HepG2 (cell line): ENCODE results near the gene TAS2R13. TPM values are rescaled to one million over a fixed set of nuclear protein-coding genes. Genes with fewer than 3 reads are reported as not detected.

Experiments
- BRD4 ChIP-seq: sonication (generic); formaldehyde crosslinking; IDR thresholded peaks from 2 replicates; pipeline ENCODE4 v1.4.0; 2020; ENCODE audit warnings: missing genetic modification reagents
- DNMT3B ChIP-seq: conservative IDR thresholded peaks from 2 replicates; pipeline ENCODE4 v1.6.1; 2016; ENCODE audit warnings: missing biosample characterization, control low read depth
- GFI1 ChIP-seq: sonication (generic); formaldehyde crosslinking; IDR thresholded peaks from 2 replicates; pipeline ENCODE4 v1.5.0; 2020; ENCODE audit warnings: missing genetic modification reagents, mild to moderate bottlenecking, borderline replicate concordance
- KDM3A ChIP-seq: IDR thresholded peaks from 2 replicates; pipeline ENCODE4 v1.6.1; 2018; ENCODE audit warnings: low read depth, missing compliant biosample characterization
- MED1 ChIP-seq: sonication (generic); formaldehyde crosslinking; IDR thresholded peaks from 2 replicates; pipeline ENCODE4 v1.4.0; 2020; ENCODE audit warnings: missing genetic modification reagents
- NFIB ChIP-seq: sonication (generic); formaldehyde crosslinking; IDR thresholded peaks from 2 replicates; pipeline ENCODE4 v1.9.0; 2021; ENCODE audit warnings: missing genetic modification reagents, mild to moderate bottlenecking, borderline replicate concordance
- RFX5 ChIP-seq: IDR thresholded peaks from 2 replicates; pipeline ENCODE4 v1.6.1; 2011; ENCODE audit warnings: low read depth, low read length, improper control_type of control experiment
- SMARCC2 ChIP-seq: fragments of 450-650 bp; IDR thresholded peaks from 2 replicates; pipeline ENCODE4 v1.6.1; 2017; ENCODE audit warnings: antibody characterized with exemption, mild to moderate bottlenecking
- SP1 ChIP-seq, 2 experiments: fragments of 450-650 bp in 1 of 2; sonication (generic) in 1 of 2; formaldehyde crosslinking in 1 of 2; IDR thresholded peaks; 2 replicates each; pipeline versions ENCODE4 v1.4.0 to v1.6.1; 2016 to 2020; ENCODE audit warnings: missing genetic modification reagents in 1 of 2
- SRSF1 ChIP-seq: fragments of 200-400 bp; formaldehyde crosslinking; optimal IDR thresholded peaks from 2 replicates; pipeline ENCODE3; 2017; ENCODE audit warnings: mild to moderate bottlenecking, low read depth, low read length, moderate library complexity
- SUZ12 ChIP-seq: fragments of 150-350 bp; IDR thresholded peaks from 2 replicates; pipeline ENCODE4 v1.6.1; 2014; ENCODE audit warnings: low read depth, low read length
- TBX3 ChIP-seq: fragments of 450-650 bp; IDR thresholded peaks from 2 replicates; pipeline ENCODE4 v1.6.1; 2017; ENCODE audit warnings: antibody characterized with exemption, mild to moderate bottlenecking, inconsistent platforms, borderline replicate concordance
- ZNF10 ChIP-seq: sonication (generic); formaldehyde crosslinking; IDR thresholded peaks from 2 replicates; pipeline ENCODE4 v1.4.0; 2020; ENCODE audit warnings: mild to moderate bottlenecking, low read depth, missing genetic modification reagents, borderline replicate concordance
- ZNF839 ChIP-seq: sonication (generic); formaldehyde crosslinking; IDR thresholded peaks from 2 replicates; pipeline ENCODE4 v1.4.0; 2020; ENCODE audit warnings: missing genetic modification reagents, mild to moderate bottlenecking, borderline replicate concordance
- polyA plus RNA-seq, 8 experiments: library from polyadenylated mRNA; depleted of rRNA in 3 of 8; stranded (reverse) in 7 of 8; unstranded in 1 of 8; fragments of >200 nt; fragmentation: Illumina TruSeq in 4 of 8; extraction: Trizol in 4 of 8; gene quantifications; 2 replicates each; pipeline versions ENCODE4 v1.2.1 to v1.2.3, GENCODE V29; 2011 to 2016; ENCODE audit warnings: low read depth in 4 of 8, missing spikeins in 1 of 8, mixed read lengths in 1 of 8; ENCODE audit not compliant: insufficient read depth in 1 of 8
- total RNA-seq, 5 experiments: library from RNA; depleted of rRNA; stranded (reverse); fragments of >200 nt; fragmentation: Illumina TruSeq; extraction: Trizol; gene quantifications; 2 replicates each; pipeline ENCODE4 v1.2.3, GENCODE V29; 2016; ENCODE audit warnings: low read depth in 1 of 5
- TF ChIP-seq, protein P1 (sequence below): sonication (generic); formaldehyde crosslinking; IDR thresholded peaks from 2 replicates; pipeline ENCODE4 v1.5.1; 2020; ENCODE audit warnings: mild to moderate bottlenecking, missing genetic modification reagents, moderate library complexity
- TF ChIP-seq, protein P2 (sequence below): sonication (generic); formaldehyde crosslinking; conservative IDR thresholded peaks from 2 replicates; pipeline ENCODE4 v1.4.0; 2020; ENCODE audit warnings: mild to moderate bottlenecking, missing genetic modification reagents, moderate library complexity
- TF ChIP-seq, protein P3 (sequence below): sonication (generic); formaldehyde crosslinking; IDR thresholded peaks from 2 replicates; pipeline ENCODE4 v1.4.0; 2020; ENCODE audit warnings: mild to moderate bottlenecking, missing genetic modification reagents
- TF ChIP-seq, protein P4 (sequence below): sonication (generic); formaldehyde crosslinking; IDR thresholded peaks from 2 replicates; pipeline ENCODE4 v1.5.0; 2020; ENCODE audit warnings: mild to moderate bottlenecking, missing genetic modification reagents

The TAS2R13 gene
- total and polyA plus RNA-seq, 2 of the 13 experiments (the other 11 are each of a cell fraction or from before 2014, with no cell fraction given), result 0.33 to 1.3 TPM

DNA sequence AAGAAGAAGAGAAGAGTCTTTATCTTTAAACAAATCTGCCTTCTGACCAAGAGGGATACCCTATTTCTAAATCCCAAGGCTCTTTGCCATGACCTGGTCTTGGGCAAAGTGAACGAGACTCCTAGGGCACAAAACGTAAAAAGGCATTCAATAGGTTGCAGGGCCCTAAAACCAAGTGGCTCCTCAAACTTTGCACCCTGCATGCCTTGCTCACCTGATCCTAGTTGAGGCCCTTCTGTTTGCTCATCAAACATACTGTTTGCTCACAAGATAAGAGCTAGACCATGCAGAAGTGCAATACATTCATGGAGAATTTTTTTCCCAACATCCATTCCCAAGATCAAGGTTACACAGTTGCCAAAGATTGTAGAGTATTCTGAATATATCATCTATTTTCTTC lies 17.4 kb downstream of the TAS2R13 start (continued):
- TF ChIP-seq, protein P1, sequence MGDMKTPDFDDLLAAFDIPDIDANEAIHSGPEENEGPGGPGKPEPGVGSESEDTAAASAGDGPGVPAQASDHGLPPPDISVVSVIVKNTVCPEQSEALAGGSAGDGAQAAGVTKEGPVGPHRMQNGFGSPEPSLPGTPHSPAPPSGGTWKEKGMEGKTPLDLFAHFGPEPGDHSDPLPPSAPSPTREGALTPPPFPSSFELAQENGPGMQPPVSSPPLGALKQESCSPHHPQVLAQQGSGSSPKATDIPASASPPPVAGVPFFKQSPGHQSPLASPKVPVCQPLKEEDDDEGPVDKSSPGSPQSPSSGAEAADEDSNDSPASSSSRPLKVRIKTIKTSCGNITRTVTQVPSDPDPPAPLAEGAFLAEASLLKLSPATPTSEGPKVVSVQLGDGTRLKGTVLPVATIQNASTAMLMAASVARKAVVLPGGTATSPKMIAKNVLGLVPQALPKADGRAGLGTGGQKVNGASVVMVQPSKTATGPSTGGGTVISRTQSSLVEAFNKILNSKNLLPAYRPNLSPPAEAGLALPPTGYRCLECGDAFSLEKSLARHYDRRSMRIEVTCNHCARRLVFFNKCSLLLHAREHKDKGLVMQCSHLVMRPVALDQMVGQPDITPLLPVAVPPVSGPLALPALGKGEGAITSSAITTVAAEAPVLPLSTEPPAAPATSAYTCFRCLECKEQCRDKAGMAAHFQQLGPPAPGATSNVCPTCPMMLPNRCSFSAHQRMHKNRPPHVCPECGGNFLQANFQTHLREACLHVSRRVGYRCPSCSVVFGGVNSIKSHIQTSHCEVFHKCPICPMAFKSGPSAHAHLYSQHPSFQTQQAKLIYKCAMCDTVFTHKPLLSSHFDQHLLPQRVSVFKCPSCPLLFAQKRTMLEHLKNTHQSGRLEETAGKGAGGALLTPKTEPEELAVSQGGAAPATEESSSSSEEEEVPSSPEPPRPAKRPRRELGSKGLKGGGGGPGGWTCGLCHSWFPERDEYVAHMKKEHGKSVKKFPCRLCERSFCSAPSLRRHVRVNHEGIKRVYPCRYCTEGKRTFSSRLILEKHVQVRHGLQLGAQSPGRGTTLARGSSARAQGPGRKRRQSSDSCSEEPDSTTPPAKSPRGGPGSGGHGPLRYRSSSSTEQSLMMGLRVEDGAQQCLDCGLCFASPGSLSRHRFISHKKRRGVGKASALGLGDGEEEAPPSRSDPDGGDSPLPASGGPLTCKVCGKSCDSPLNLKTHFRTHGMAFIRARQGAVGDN (CRISPR knock-in tag), result no peak
- TF ChIP-seq TBX3, result peak; percentile 89; the same call in 1 of the 2 replicates
- TF ChIP-seq, protein P2, sequence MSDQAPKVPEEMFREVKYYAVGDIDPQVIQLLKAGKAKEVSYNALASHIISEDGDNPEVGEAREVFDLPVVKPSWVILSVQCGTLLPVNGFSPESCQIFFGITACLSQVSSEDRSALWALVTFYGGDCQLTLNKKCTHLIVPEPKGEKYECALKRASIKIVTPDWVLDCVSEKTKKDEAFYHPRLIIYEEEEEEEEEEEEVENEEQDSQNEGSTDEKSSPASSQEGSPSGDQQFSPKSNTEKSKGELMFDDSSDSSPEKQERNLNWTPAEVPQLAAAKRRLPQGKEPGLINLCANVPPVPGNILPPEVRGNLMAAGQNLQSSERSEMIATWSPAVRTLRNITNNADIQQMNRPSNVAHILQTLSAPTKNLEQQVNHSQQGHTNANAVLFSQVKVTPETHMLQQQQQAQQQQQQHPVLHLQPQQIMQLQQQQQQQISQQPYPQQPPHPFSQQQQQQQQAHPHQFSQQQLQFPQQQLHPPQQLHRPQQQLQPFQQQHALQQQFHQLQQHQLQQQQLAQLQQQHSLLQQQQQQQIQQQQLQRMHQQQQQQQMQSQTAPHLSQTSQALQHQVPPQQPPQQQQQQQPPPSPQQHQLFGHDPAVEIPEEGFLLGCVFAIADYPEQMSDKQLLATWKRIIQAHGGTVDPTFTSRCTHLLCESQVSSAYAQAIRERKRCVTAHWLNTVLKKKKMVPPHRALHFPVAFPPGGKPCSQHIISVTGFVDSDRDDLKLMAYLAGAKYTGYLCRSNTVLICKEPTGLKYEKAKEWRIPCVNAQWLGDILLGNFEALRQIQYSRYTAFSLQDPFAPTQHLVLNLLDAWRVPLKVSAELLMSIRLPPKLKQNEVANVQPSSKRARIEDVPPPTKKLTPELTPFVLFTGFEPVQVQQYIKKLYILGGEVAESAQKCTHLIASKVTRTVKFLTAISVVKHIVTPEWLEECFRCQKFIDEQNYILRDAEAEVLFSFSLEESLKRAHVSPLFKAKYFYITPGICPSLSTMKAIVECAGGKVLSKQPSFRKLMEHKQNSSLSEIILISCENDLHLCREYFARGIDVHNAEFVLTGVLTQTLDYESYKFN, result peak; percentile 100
- TF ChIP-seq SP1 (IDR thresholded peaks at IDR 0.05), result no peak
- TF ChIP-seq SP1 (CRISPR knock-in tag; IDR thresholded peaks at IDR 0.05), result no peak; the same call in 1 of the 2 replicates
- TF ChIP-seq, protein P3, sequence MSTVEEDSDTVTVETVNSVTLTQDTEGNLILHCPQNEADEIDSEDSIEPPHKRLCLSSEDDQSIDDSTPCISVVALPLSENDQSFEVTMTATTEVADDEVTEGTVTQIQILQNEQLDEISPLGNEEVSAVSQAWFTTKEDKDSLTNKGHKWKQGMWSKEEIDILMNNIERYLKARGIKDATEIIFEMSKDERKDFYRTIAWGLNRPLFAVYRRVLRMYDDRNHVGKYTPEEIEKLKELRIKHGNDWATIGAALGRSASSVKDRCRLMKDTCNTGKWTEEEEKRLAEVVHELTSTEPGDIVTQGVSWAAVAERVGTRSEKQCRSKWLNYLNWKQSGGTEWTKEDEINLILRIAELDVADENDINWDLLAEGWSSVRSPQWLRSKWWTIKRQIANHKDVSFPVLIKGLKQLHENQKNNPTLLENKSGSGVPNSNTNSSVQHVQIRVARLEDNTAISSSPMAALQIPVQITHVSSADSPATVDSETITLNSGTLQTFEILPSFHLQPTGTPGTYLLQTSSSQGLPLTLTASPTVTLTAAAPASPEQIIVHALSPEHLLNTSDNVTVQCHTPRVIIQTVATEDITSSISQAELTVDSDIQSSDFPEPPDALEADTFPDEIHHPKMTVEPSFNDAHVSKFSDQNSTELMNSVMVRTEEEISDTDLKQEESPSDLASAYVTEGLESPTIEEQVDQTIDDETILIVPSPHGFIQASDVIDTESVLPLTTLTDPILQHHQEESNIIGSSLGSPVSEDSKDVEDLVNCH, result no peak
- no peak for TF ChIP-seq BRD4 (CRISPR knock-in tag)
- TF ChIP-seq, protein P4, sequence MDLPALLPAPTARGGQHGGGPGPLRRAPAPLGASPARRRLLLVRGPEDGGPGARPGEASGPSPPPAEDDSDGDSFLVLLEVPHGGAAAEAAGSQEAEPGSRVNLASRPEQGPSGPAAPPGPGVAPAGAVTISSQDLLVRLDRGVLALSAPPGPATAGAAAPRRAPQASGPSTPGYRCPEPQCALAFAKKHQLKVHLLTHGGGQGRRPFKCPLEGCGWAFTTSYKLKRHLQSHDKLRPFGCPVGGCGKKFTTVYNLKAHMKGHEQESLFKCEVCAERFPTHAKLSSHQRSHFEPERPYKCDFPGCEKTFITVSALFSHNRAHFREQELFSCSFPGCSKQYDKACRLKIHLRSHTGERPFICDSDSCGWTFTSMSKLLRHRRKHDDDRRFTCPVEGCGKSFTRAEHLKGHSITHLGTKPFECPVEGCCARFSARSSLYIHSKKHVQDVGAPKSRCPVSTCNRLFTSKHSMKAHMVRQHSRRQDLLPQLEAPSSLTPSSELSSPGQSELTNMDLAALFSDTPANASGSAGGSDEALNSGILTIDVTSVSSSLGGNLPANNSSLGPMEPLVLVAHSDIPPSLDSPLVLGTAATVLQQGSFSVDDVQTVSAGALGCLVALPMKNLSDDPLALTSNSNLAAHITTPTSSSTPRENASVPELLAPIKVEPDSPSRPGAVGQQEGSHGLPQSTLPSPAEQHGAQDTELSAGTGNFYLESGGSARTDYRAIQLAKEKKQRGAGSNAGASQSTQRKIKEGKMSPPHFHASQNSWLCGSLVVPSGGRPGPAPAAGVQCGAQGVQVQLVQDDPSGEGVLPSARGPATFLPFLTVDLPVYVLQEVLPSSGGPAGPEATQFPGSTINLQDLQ (CRISPR knock-in tag), result no peak
- no peak for TF ChIP-seq SUZ12
- TF ChIP-seq DNMT3B (CRISPR knock-in tag), result 0 out of 2 replicates have a peak, but pooled peaks have one; percentile 24
- TF ChIP-seq RFX5, result no peak
- TF ChIP-seq MED1 (CRISPR knock-in tag), result peak; percentile 96
- peak; percentile 88 for TF ChIP-seq GFI1 (CRISPR knock-in tag)
- TF ChIP-seq SMARCC2, result no peak
- no peak for TF ChIP-seq ZNF10 (CRISPR knock-in tag)
- TF ChIP-seq NFIB (CRISPR knock-in tag), result no peak
- TF ChIP-seq ZNF839 (CRISPR knock-in tag), result no peak
- peak; percentile 83 for TF ChIP-seq KDM3A (CRISPR knock-in tag)
- TF ChIP-seq SRSF1, result no peak
